HG03060 (cell line): ENCODE data around the gene SLC23A2.

Experiments used
- ATAC-seq: cut with Tn5 transposase; IDR thresholded peaks from one replicate; pipeline ENCODE4 v1.9.1; 2021; ENCODE audit warnings: low read depth, moderate number of reproducible peaks; ENCODE audit not compliant: unreplicated experiment

SLC23A2 gene

GRCh38 chr20:4971064-4971463 lies 30.2 kb downstream of the SLC23A2 start:
- ATAC-seq: no peak

- no peak for ATAC-seq
Measured at GRCh38 chr20:4967752-4968477, 33.4 kb downstream of the SLC23A2 start.

- no peak for ATAC-seq
Measured at GRCh38 chr20:4966826-4967751, 34.2 kb downstream of the SLC23A2 start.

GRCh38 chr20:4962241-4962855 lies 39.0 kb downstream of the SLC23A2 start:
- no peak for ATAC-seq

GRCh38 chr20:4961746-4962145 lies 39.6 kb downstream of the SLC23A2 start:
- no peak for ATAC-seq

GRCh38 chr20:4959592-4959991 lies 41.7 kb downstream of the SLC23A2 start:
- ATAC-seq: no peak

- no peak for ATAC-seq
Measured at GRCh38 chr20:4957939-4958362, 43.4 kb downstream of the SLC23A2 start.

GRCh38 chr20:4957187-4957586 lies 44.1 kb downstream of the SLC23A2 start:
- ATAC-seq: no peak

- ATAC-seq: no peak
Measured at GRCh38 chr20:4956200-4956810, 45.0 kb downstream of the SLC23A2 start.

- no peak for ATAC-seq
Measured at GRCh38 chr20:4953881-4954280, 47.4 kb downstream of the SLC23A2 start.

GRCh38 chr20:4952229-4952628 lies 49.1 kb downstream of the SLC23A2 start:
- ATAC-seq: no peak

GRCh38 chr20:4951299-4951698 lies 50.0 kb downstream of the SLC23A2 start:
- no peak for ATAC-seq

GRCh38 chr20:4950841-4951240 lies 50.5 kb downstream of the SLC23A2 start:
- ATAC-seq: no peak

GRCh38 chr20:4950437-4950836 lies 50.9 kb downstream of the SLC23A2 start:
- no peak for ATAC-seq

- no peak for ATAC-seq
Measured at GRCh38 chr20:4949833-4950178, 51.5 kb downstream of the SLC23A2 start.

- ATAC-seq: no peak
Measured at GRCh38 chr20:4947817-4948559, 53.3 kb downstream of the SLC23A2 start.

- no peak for ATAC-seq
Measured at GRCh38 chr20:4946986-4947385, 54.3 kb downstream of the SLC23A2 start.

GRCh38 chr20:4946585-4946984 lies 54.7 kb downstream of the SLC23A2 start:
- no peak for ATAC-seq

- no peak for ATAC-seq
Measured at GRCh38 chr20:4944518-4945313, 56.6 kb downstream of the SLC23A2 start.
